ENCODE data around the gene AUTS2.

The AUTS2 gene

GRCh38 chr7:70777251-70777650, 1179.0 kb downstream of the AUTS2 start:
- H4K20me1 ChIP-seq (ENCODE audit: insufficient read depth, low read length): no peaks in the 10 kb centered on the region

GRCh38 chr7:70778585-70778984, 1180.3 kb downstream of the AUTS2 start:
- Histone ChIP-seq H2AFZ (ENCODE audit: low read length) (no peak overlapping the region), H3F3A (ENCODE audit: insufficient read depth, low read length) (no peaks in the 10 kb centered on the region), H3K9ac (ENCODE audit: low read length) (no peak overlapping the region), H3K36me3 (ENCODE audit: insufficient read depth, low read length) (peaks cover 67% of the 10 kb centered on the region; the same call in 1 of the 2 replicates), H3K79me2 (ENCODE audit: insufficient read depth, low read length) (no peaks in the 10 kb centered on the region), H4K20me1 (ENCODE audit: insufficient read depth, low read length) (no peaks in the 10 kb centered on the region), H3K9me2 (ENCODE audit: low read depth, low read length) (no peaks in the 10 kb centered on the region), H3K4me2 (ENCODE audit: low read length) (peak overlapping the region; percentile 4; the same call in 1 of the 2 replicates), H3K4me3 (ENCODE audit: low read depth, low read length, poor library complexity, severe bottlenecking) (no peak overlapping the region), H3K27me3 (ENCODE audit: insufficient read depth, low read length) (no peaks in the 10 kb centered on the region), H3K27ac (ENCODE audit: low read depth, low read length, poor library complexity, severe bottlenecking) (no peak overlapping the region), H3K9me3 (ENCODE audit: low read length) (no peaks in the 10 kb centered on the region), H3K4me1 (ENCODE audit: insufficient read depth, low read length, severe bottlenecking) (peaks cover 37% of the 10 kb centered on the region)
- TF ChIP-seq CTCF (IDR thresholded peaks at IDR 0.05; ENCODE audit: low read length) (no peak), EZH2 (IDR thresholded peaks at IDR 0.05; ENCODE audit: borderline replicate concordance, low read length) (no peak)

More at GRCh38 chr7:70777251-70777650, 1179.0 kb downstream of the AUTS2 start:
- H3K36me3 ChIP-seq (ENCODE audit: insufficient read depth, low read length): peaks cover 67% of the 10 kb centered on the region
- no peaks in the 10 kb centered on the region for H3K9me2 ChIP-seq (ENCODE audit: low read depth, low read length)
- H3F3A ChIP-seq (ENCODE audit: insufficient read depth, low read length): no peaks in the 10 kb centered on the region
- H3K4me2 ChIP-seq (ENCODE audit: low read length): no peak overlapping the region
- H3K27me3 ChIP-seq (ENCODE audit: insufficient read depth, low read length): no peaks in the 10 kb centered on the region
- H3K9me3 ChIP-seq (ENCODE audit: low read length): no peaks in the 10 kb centered on the region
- H3K79me2 ChIP-seq (ENCODE audit: insufficient read depth, low read length): no peaks in the 10 kb centered on the region
- no peak overlapping the region for H3K4me3 ChIP-seq (ENCODE audit: low read depth, low read length, poor library complexity, severe bottlenecking)
- no peak overlapping the region for H3K9ac ChIP-seq (ENCODE audit: low read length)
- H3K4me1 ChIP-seq (ENCODE audit: insufficient read depth, low read length, severe bottlenecking): peaks cover 42% of the 10 kb centered on the region
- no peak overlapping the region for H3K27ac ChIP-seq (ENCODE audit: low read depth, low read length, poor library complexity, severe bottlenecking)
- no peak for TF ChIP-seq CTCF (IDR thresholded peaks at IDR 0.05; ENCODE audit: low read length)
- TF ChIP-seq EZH2 (IDR thresholded peaks at IDR 0.05; ENCODE audit: borderline replicate concordance, low read length): no peak
- no peak overlapping the region for H2AFZ ChIP-seq (ENCODE audit: low read length)

- Histone ChIP-seq H3K4me1 (ENCODE audit: insufficient read depth, low read length, severe bottlenecking) (peaks cover 30% of the 10 kb centered on the region), H3K9ac (ENCODE audit: low read length) (no peak overlapping the region), H3K9me2 (ENCODE audit: low read depth, low read length) (no peaks in the 10 kb centered on the region), H4K20me1 (ENCODE audit: insufficient read depth, low read length) (no peaks in the 10 kb centered on the region), H3K9me3 (ENCODE audit: low read length) (no peaks in the 10 kb centered on the region), H3K36me3 (ENCODE audit: insufficient read depth, low read length) (peaks cover 68% of the 10 kb centered on the region; the same call in 1 of the 2 replicates), H3F3A (ENCODE audit: insufficient read depth, low read length) (no peaks in the 10 kb centered on the region), H2AFZ (ENCODE audit: low read length) (no peak overlapping the region), H3K4me3 (ENCODE audit: low read depth, low read length, poor library complexity, severe bottlenecking) (no peak overlapping the region), H3K27me3 (ENCODE audit: insufficient read depth, low read length) (no peaks in the 10 kb centered on the region), H3K4me2 (ENCODE audit: low read length) (peak overlapping the region; percentile 4; the same call in 1 of the 2 replicates), H3K27ac (ENCODE audit: low read depth, low read length, poor library complexity, severe bottlenecking) (no peak overlapping the region), H3K79me2 (ENCODE audit: insufficient read depth, low read length) (no peaks in the 10 kb centered on the region)
- TF ChIP-seq EZH2 (IDR thresholded peaks at IDR 0.05; ENCODE audit: borderline replicate concordance, low read length): no peak
- no peak for TF ChIP-seq CTCF (IDR thresholded peaks at IDR 0.05; ENCODE audit: low read length)
These were observed 1181.0 kb downstream of the AUTS2 start for GRCh38 chr7:70779321-70779720.

All from OCI-LY1 (cell line).